Dermis microvascular lymphatic vessel endothelial cell (primary cell): ENCODE measurements around the gene SMPDL3A. TPM values are rescaled to one million over a fixed set of nuclear protein-coding genes. Genes with fewer than 3 reads are reported as not detected.

Experiments
- total RNA-seq: library from RNA; depleted of rRNA; stranded (reverse); fragments of >200 nt; gene quantifications from 2 replicates; pipeline ENCODE4 v1.2.1, GENCODE V29; 2014

Gene SMPDL3A
- total RNA-seq, 1 donor from 2014 or later = 2.3 TPM

Other genes starting within 250 kb of the SMPDL3A start
- gene PKIB, start 178.9 kb upstream of the SMPDL3A start, total RNA-seq = 0.13 TPM in 2 replicates
- gene FABP7, start 9.5 kb upstream of the SMPDL3A start, total RNA-seq = not detected in 2 replicates
- gene CLVS2, start 207.0 kb downstream of the SMPDL3A start, total RNA-seq = not detected in 2 replicates